Measurements from ENCODE around the gene NISCH. TPM values are rescaled to one million over a fixed set of nuclear protein-coding genes. Genes with fewer than 3 reads are reported as not detected.

NISCH gene
- total RNA-seq, 1 experiment from 2014 or later: 60.4 TPM

DNA sequence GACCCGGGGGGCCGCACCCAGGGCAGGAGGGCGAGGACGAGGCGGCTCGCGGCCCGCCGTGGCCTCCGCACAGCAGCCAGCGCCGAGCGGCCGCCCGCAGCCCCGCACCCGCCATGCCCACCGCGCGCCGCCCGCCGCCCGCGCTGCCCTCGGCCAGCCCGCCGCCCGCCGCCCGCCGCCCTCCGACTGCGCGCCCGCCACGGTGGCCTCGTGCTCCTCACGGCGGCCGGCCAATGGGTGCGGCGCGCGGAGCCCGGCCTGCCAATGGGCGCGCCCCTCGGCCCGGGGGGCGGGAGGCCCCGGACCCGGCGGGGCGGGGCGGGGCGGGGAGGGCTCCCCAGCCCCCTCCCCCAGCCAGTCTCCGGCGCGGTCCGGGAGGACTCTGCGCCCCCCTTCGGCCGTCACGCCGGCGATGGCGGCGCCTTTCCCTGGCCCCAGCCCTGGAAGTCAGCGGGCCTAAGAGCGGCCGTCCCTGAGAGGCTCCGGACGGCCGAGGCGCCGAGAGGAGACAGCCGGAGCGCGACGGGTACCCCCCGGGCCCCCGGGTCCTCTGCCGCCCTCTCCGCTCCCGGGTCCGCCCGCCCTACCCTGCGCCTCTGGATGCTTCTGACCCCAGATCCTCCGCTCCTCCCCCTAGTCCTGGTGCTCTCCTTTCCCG is 78.3 kb downstream of the NISCH start, which contains the start of gene NT5DC2:
Gene NT5DC2 (minus strand): TSS at position 235 of the 658 bp plus-strand sequence. CDS start 120 bp downstream, at position 115.
- peaks cover 19% of the 10 kb centered on the region for H4K20me1 ChIP-seq (ENCODE audit: low read length)
- CTCF ChIA-PET: no interaction called here
- H3K27ac ChIP-seq (ENCODE audit: low read length): no peak within 1 kb of the TSS
- peaks cover 45% of the 10 kb centered on the region for H3K4me1 ChIP-seq (ENCODE audit: insufficient read depth, low read length)
- POLR2A ChIA-PET (ENCODE audit: unreplicated experiment): no interaction called here
- 0 out of 2 replicates have a peak, but pooled peaks have one; percentile 8 for TF ChIP-seq CTCF (conservative IDR thresholded peaks at IDR 0.05; ENCODE audit: low read depth, low read length)
- no peak for TF ChIP-seq EZH2phosphoT487 (IDR thresholded peaks at IDR 0.05; ENCODE audit: borderline replicate concordance, low read length)
- no peaks in the 10 kb centered on the region for H3K9me3 ChIP-seq (ENCODE audit: low read length)
- no peaks in the 10 kb centered on the region; the same call in 1 of the 2 replicates for H3K36me3 ChIP-seq (ENCODE audit: low read depth, low read length)
- ATAC-seq (peak; percentile 45), DNase-seq (peak; percentile 83)
- peak within 1 kb of the TSS; percentile 76 for H3K4me3 ChIP-seq (ENCODE audit: low read length)
- BruUV-seq (replicated peaks): no TSS peak
- no peaks in the 10 kb centered on the region for H3K27me3 ChIP-seq (ENCODE audit: low read length)
- no peaks in the 10 kb centered on the region for H3F3A ChIP-seq (ENCODE audit: low read length, unreplicated experiment)
- peak within 1 kb of the TSS; percentile 85 for H2AFZ ChIP-seq (ENCODE audit: low read length)
- peak within 1 kb of the TSS; percentile 89 for H3K4me2 ChIP-seq (ENCODE audit: low read length)
- peaks cover 66% of the 10 kb centered on the region for H3K79me2 ChIP-seq (ENCODE audit: low read length)
- H3K9ac ChIP-seq (ENCODE audit: low read length): peak within 1 kb of the TSS; percentile 79
- intact Hi-C loops (cut with micrococcal nuclease): loop anchor here (2.0 to 10.0 kb wide), 2 partner anchors 61 to 151 kb away; partner anchors contain the start of genes GNL3 and PBRM1
- H3K9me2 ChIP-seq (replicated peaks; ENCODE audit: low read length): no peaks in the 10 kb centered on the region

DNA sequence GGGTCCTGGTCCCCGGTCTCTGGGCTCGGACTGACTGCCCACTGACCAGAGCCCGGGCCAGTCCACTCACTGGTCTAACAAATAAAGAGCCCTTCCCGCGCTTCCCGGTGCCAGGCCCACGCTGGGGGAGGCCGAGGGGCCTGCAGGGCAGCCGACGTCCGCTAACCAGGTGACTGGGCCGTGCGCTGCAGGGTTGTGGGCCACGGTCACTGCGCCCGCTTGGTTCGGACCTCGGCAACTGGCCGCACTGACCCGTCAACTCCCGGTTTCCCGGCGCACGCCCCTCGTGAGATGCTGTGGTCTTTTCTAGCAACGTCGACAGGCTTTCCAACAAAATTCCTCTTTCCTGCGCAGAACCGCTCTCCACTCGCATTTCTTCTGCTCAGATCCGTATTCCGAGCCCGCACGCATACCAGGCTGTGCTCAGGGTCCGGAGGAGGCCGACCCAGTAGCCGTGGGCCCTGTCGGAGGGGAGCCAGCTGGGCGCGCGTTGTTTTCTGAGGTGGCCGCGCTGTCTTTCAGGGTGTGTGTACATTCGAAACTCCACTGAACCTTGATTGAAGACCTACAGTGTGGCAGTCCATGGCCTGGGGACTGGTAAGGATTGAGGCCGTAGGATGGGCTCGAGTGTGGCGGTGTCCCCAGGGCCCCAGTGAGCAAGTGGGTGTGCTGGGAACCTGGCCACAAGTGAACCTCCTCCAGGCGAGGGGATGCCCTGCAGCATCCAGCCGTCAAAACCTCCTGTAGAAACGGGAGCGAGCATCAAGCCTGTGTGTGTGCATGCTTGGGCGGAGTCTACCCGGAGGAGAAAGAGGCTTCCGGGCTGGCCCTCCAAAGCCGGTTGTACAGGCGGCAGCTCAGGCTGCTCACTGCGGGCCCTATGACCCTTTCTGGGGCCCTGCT is 79.1 kb downstream of the NISCH start:
- Histone ChIP-seq H3K36me3 (ENCODE audit: low read depth, low read length) (0 out of 2 replicates have a peak, but pooled peaks cover 5% of the 10 kb centered on the region), H3K4me2 (ENCODE audit: low read length) (peak overlapping the region; percentile 89), H3K9ac (ENCODE audit: low read length) (peak overlapping the region; percentile 73), H2AFZ (ENCODE audit: low read length) (peak overlapping the region; percentile 85), H3K27me3 (ENCODE audit: low read length) (no peaks in the 10 kb centered on the region), H3K79me2 (ENCODE audit: low read length) (peaks cover 73% of the 10 kb centered on the region), H3K4me3 (ENCODE audit: low read length) (peak overlapping the region; percentile 74), H3K9me2 (replicated peaks; ENCODE audit: low read length) (no peaks in the 10 kb centered on the region), H3K9me3 (ENCODE audit: low read length) (no peaks in the 10 kb centered on the region), H4K20me1 (ENCODE audit: low read length) (peaks cover 26% of the 10 kb centered on the region), H3K27ac (ENCODE audit: low read length) (no peak overlapping the region), H3K4me1 (ENCODE audit: insufficient read depth, low read length) (peaks cover 52% of the 10 kb centered on the region), H3F3A (ENCODE audit: low read length, unreplicated experiment) (no peaks in the 10 kb centered on the region)
- TF ChIP-seq EZH2phosphoT487 (IDR thresholded peaks at IDR 0.05; ENCODE audit: borderline replicate concordance, low read length) (no peak), EZH2 (IDR thresholded peaks at IDR 0.05; ENCODE audit: low read length, unreplicated experiment) (no peak), CTCF (conservative IDR thresholded peaks at IDR 0.05; ENCODE audit: low read depth, low read length) (no peak)
- ATAC-seq (no peak), DNase-seq (peak; percentile 10)
- ChIA-PET CTCF (no interaction called here), POLR2A (ENCODE audit: unreplicated experiment) (no interaction called here)
- BruUV-seq (replicated peaks): no TSS peak
- intact Hi-C loops (cut with micrococcal nuclease): loop anchor here (10.0 kb wide), 1 partner anchor 150 kb away; the partner anchor contains the start of genes GNL3 and PBRM1

Data from PC-3 (cell line).